Stimulated activated CD4-positive, alpha-beta T cell treated with anti-CD3 and anti-CD28 coated beads, Interleukin-1b, Interleukin-23, amount 100 ng/mL, for 1 hour (primary cell): ENCODE measurements around the gene KLHL22.
"Not testable (repeated sequence)": the region's sequence is repeated elsewhere in the genome, so short reads cannot be mapped to it uniquely, and the experiment has no call there.

Experiments
- DNase-seq, 2 donors: peaks; one replicate each; pipeline ENCODE4 v3.0.0-alpha.2; 2020; ENCODE audit warnings: low read depth in 2 of 2

KLHL22 gene

DNA sequence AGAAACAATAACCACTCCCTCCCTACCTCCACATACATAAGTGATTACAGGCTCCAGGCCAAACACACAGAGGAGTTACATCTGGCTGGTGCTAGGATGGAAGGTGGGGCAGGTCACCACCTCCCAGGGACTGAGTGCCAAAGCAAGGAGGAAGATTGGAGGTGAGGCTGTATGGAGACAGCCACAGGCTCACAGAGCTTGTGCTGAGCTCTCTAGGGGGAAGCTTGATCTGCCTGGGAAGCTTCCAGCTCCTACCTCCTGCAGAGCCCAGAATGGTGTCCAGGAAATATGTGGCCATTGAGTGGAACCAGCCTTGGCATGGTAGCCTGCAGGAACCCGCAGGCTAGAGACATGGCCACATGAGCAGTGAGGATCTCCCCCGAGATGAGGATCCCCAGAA, 8.2 kb upstream of the KLHL22 start:
- no peak for DNase-seq

DNA sequence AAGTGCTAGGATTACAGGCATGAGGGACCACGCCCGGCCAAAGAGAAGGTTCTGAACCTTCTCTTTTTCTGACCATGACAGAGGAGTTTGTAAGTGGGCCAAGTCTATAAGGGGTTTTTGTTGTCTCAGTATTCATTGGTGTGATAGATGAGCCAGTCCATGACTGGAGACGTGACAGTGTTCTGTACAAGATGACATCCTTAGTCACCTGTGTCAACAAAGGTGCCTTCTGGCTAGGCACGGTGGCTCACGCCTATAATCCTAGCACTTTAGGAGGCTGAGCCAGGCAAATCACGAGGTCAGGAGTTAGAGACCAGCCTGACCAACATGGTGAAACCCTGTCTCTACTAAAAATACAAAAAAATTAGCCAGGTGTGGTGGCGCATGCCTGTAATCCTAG, 4.2 kb upstream of the KLHL22 start:
- no peak for DNase-seq

DNA sequence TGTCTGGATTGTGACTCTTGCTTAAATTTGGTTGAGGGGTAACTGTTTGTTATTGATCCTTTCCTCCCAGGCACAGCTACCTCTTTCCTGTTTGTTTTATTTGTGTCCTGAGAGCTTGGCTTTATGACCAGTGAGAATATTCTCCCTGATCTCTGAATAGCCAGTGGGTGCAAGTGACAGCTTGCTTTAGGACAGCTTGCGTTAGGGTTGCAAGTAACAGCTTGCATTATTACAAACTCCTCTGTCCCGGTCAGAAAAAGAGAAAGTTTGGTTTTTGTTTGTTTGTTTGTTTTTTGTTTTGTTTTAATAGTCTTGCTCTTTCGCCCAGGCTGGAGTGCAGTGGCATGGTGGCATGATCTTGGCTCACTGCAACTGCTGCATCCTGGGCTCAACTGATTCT, 3.3 kb upstream of the KLHL22 start:
- DNase-seq, result no peak

GRCh38 chr22:20497426-20497825, 1.8 kb upstream of the KLHL22 start:
- DNase-seq, result no peak

- DNase-seq, result peak; percentile 81 to 85
Observed at GRCh38 chr22:20495861-20496681, 476 bp upstream of the KLHL22 start.

- no peak for DNase-seq
Observed at GRCh38 chr22:20491346-20491745, 4.2 kb downstream of the KLHL22 start.

DNA sequence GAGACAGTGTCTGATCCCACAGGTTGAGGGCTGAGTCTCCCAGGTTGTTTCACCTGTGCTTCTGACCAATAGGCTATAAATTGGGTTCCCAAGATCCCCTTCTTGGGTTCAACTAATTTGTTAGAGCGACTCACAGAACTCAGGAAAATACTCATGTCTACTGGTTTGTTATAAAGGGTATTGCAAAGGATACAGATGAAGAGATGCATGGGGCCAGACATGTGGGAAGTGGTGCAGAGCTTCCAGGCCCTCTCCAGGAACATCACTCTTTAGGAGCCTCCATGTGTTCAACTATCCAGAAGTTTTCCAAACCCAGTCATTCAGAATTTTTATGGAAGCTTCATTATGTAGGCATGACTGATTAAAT, 4.7 kb downstream of the KLHL22 start:
- no peak for DNase-seq

DNA sequence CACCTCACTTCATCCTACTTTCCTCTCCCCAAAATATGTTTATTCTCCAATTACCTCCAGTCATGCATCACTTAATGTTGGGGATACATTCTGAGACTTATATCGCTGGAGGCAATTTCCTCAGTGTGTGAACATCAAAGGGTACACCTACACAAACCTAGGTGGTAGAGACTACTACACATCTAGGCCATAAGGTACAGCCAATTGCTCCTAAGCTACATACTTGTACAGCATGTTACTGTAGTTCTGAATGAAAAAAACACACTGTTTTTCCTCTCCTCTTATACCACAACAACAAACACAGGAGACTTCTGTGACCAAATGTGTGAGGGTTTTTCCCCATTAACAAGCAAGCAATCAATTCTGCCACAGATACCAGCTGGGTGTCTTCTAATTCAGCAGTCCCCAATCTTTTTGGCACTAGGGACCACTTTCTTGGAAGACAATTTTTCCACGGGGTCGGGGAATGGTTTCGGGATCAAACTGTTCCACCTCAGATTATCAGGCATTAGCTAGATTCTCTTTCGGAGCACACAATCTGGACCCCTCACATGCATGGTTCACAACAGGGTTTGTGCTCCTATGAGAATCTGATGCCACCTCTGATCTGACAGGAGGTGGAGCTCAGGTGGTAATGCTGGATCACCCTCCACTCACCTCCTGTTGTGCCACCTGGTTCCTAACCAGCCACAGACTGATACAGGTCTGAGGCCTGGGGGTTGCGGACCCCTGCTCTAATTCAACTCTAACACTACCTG, 5.2 kb downstream of the KLHL22 start:
- no peak for DNase-seq

- DNase-seq, result no peak
Observed at GRCh38 chr22:20488946-20489345, 6.6 kb downstream of the KLHL22 start.

DNA sequence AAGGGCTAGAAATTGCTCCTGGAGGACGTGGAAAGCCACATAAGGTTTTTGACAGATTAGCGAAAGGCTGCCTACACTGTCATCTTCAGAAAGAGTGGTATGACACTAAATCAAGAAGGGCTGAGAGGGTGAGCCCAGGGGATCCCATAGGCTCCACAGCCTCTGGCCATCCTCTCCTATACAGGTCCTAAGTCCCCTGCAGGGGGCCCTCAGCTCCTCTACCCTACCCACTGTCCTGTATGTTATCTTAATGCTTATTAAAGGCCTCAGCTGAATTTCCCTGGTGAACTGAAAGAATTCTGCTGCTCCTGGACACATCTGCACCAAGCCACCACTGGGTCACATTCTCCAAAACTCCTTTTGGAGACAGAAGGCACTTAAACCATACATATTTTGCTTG, 7.9 kb downstream of the KLHL22 start:
- no peak for DNase-seq

GRCh38 chr22:20486229-20486628, 9.4 kb downstream of the KLHL22 start:
- no peak for DNase-seq

GRCh38 chr22:20484948-20485683, 10.5 kb downstream of the KLHL22 start:
- no peak for DNase-seq

- DNase-seq, result no peak
Observed at GRCh38 chr22:20483771-20484170, 11.8 kb downstream of the KLHL22 start.

DNA sequence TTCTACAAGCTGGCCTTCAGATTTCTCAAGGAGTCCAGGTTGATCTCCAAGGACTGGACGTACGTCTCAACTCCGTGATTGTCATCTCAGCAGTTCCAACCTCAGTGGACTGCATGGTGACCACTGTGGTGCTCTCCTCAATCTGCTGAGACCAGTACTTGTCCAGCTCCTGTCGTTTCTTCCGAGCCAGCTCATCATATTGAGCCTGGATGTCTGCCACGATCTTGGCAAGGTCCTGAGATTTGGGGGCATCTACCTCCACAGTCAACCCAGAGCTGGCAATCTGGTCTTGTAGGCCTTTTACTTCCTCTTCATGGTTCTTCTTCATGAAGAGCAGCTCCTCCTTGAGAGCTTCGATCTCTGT, 12.5 kb downstream of the KLHL22 start:
- DNase-seq, result not testable (repeated sequence)

- DNase-seq, result no peak
Observed at GRCh38 chr22:20479612-20480196, 15.9 kb downstream of the KLHL22 start.

DNA sequence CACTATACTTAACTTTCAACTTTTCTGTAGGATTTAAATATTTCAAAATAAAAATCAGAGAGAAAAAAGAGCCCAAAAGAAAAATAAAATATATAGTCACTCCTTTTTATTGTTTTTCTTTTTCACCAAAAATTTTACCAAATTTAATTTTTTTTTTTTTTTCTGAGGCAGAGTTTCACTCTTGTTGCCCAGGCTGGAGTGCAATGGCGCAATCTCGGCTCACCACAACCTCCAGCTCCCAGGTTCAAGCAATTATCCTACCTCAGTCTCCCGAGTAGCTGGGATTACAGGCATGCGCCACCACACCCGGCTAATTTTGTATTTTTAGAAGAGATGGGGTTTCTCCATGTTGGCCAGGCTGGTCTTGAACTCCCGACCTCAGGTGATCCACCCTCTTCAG, 17.5 kb downstream of the KLHL22 start:
- DNase-seq, result not testable (repeated sequence)

DNA sequence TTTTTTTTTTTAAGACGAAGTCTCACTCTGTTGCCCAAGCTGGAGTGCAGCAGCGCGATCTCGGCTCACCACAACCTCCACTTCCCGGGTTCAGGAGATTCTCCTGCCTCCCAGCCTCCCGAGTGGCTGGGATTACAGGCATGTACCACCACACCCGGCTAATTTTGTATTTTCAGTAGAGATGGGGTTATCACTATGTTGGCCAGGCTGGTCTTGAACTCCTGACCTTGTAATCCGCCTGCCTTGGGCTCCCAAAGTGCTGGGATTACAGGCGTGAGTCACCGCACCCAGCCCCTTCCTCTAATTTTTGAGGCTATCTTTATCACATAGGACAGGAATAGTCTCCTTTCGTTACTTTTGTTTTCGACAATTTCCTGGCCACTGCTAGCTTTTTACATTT, 20.0 kb downstream of the KLHL22 start:
- not testable (repeated sequence) for DNase-seq

GRCh38 chr22:20475115-20475436, 20.5 kb downstream of the KLHL22 start:
- DNase-seq, result no peak

DNA sequence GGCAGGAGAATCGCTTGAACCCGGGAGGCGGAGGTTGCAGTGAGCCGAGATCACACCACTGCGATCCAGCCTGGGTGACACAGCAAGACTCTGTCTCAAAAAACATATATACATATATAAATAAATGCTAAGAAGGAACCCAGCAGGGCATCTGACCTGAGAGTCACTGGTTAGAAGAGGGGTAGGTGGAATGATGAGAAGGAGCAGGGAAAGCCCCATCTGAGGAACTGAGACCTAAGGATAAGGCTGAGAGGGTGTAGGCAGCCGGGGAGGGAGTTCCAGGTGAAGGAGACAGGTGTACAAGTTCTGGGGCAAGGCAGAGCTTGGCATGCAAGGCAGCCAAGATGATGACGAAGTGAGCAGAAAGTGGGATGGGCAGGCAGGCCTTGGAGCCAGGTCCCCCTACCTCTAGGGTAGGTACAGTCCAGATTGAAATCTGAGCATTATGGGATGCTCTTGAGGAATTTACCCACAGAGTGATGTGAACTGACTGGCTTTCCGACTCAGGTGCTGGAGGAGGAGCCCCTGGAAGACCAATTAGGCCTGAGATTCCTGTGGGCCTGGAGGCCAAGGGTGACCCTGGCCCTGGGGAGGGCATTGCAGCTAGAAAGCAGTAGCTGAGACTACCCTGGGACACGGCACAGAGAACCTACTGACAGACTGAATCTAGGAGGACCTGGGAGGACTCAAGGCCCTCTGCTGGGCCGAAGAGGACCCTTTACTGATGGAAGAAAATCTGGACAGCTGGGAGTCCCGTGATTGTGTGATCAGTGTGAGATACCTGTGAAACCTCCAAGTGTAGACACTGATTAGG, 22.8 kb downstream of the KLHL22 start:
- no peak for DNase-seq

- no peak for DNase-seq
Observed at GRCh38 chr22:20471126-20471833, 24.3 kb downstream of the KLHL22 start.

GRCh38 chr22:20470525-20470924, 25.1 kb downstream of the KLHL22 start:
- not testable (repeated sequence) for DNase-seq
